Psoas muscle (tissue), 8 donors: Measurements from ENCODE around the gene SLC9A6. TPM values are rescaled to one million over a fixed set of nuclear protein-coding genes. Genes with fewer than 3 reads are reported as not detected.

Experiments
- ATAC-seq, 4 donors: fragments of 200-7000 bp; cut with Tn5 transposase; one replicate each; pipeline ENCODE4 v1.9.1; 2020; ENCODE audit warnings: moderate library complexity in 3 of 4, mild to moderate bottlenecking in 2 of 4
- DNase-seq, 2 donors: peaks; one replicate each; pipeline ENCODE4 v3.0.0-alpha.2; 2020
- H3K27ac ChIP-seq: fragments of 200-600 bp; one replicate; pipeline ENCODE4 v1.8.0; 2022
- H3K27me3 ChIP-seq, 3 donors: fragments of 200-600 bp in 1 of 3; one replicate each; pipeline versions ENCODE4 v1.6.1 to v1.8.0; 2013 to 2022; ENCODE audit warnings: low read length in 2 of 3, mild to moderate bottlenecking in 2 of 3, moderate library complexity in 1 of 3; ENCODE audit not compliant: insufficient read depth in 3 of 3
- H3K36me3 ChIP-seq, 2 donors: fragments of 200-600 bp in 1 of 2; one replicate each; pipeline versions ENCODE4 v1.6.1 to v1.8.0; 2013 to 2022; ENCODE audit warnings: low read depth in 1 of 2, mild to moderate bottlenecking in 1 of 2, moderate library complexity in 1 of 2; ENCODE audit not compliant: insufficient read depth in 1 of 2
- H3K4me1 ChIP-seq: fragments of 200-600 bp; one replicate; pipeline ENCODE4 v1.8.0; 2022
- H3K4me3 ChIP-seq: fragments of 200-600 bp; one replicate; pipeline ENCODE4 v1.8.0; 2022; ENCODE audit warnings: mild to moderate bottlenecking
- H3K9me3 ChIP-seq: fragments of 200-600 bp; one replicate; pipeline ENCODE4 v1.8.0; 2022
- CTCF ChIP-seq: fragments of 200-600 bp; IDR thresholded peaks from one replicate; pipeline ENCODE4 v1.8.0; 2022; ENCODE audit warnings: antibody characterized with exemption
- WGBS, 3 donors: extraction: QIAGEN DNeasy Blood & Tissue Kit; methylation state at CpG; one replicate each; pipeline versions ENCODE4 v1.1.6 to v1.1.7; 2013; 5-methylcytosine and 5-hydroxymethylcytosine counted together
- intact Hi-C, 2 donors: fragments of 100-400 bp; cut with DNase I; formaldehyde crosslinking; loops; one replicate each; pipeline versions ENCODE4 v1.11.0 to v1.14.2; 2022
- long read RNA-seq, 2 donors: library from polyadenylated mRNA; unstranded; transcript quantifications; one replicate each; pipeline ENCODE4 v2.0.0, GENCODE V29; 2021
- polyA plus RNA-seq, 3 donors: library from polyadenylated mRNA; stranded (reverse); fragments of 200-250 nt; gene quantifications; one replicate each; pipeline ENCODE4 v1.2.3, GENCODE V29; 2013
- total RNA-seq, 4 donors: library from RNA; stranded (reverse); fragmentation: NEBNext Ultra II Directional in 2 of 4; extraction: Animal tissue kit (Norgen Biotek cat#: 25700) in 2 of 4; gene quantifications; one replicate each; pipeline versions ENCODE4 v1.2.1 to v1.2.4, GENCODE V29; 2021 to 2023
- donor health status: healthy with polysubstance abuse.
- donor health status: DM: no; HTN: no; CAD: no; lungs with moderate emphysema.
- donor health status: Bipolar disorder and iron deficiency.
- donor health status: healthy.
- donor health status: DM: yes; HTN: yes; CAD: no.
- donor health status: DM: no; HTN: no; CAD: no.
- donor health status: DM: no; HTN: no; CAD: no.
- donor health status: DM: yes; HTN: yes; CAD: no.

Gene SLC9A6
- total RNA-seq, result 10 to 100 TPM in 1 of 4 donors, 1 to 10 TPM in 3; 8.8 to 11.8 (median 9.1) TPM
- 10 to 100 TPM in 1 of 3 donors, 1 to 10 TPM in 2; 7.9 to 16.9 (median 8.0) TPM for polyA plus RNA-seq
- long read RNA-seq, donor 1, full-length matches to known transcripts, result 8 of 12 reads
- long read RNA-seq, donor 1, partial matches to known transcripts, result 0 of 12 reads
- long read RNA-seq, donor 1, other reads (novel, unspliced or antisense), result 4 of 12 reads
- long read RNA-seq, donor 2, full-length matches to known transcripts, result 16 of 23 reads
- long read RNA-seq, donor 2, partial matches to known transcripts, result 1 of 23 reads
- long read RNA-seq, donor 2, other reads (novel, unspliced or antisense), result 6 of 23 reads

- ATAC-seq (peak; percentile 95 to 98 (median 97)), DNase-seq (peak; percentile 73 to 82)
- H3K4me3 ChIP-seq, result peak within 1 kb of the TSS; percentile 79
- no peaks in the 10 kb centered on the region for H3K27me3 ChIP-seq
- H3K36me3 ChIP-seq, result no peaks in the 10 kb centered on the region
- 0 to 23% (median 1%) methylated on average over 16 to 58 of the region's 68 CpGs for WGBS, 3 donors
- intact Hi-C loops, result loop anchor here in 1 of 2 donors (10.0 kb wide), 1 partner anchor 939 kb away; no protein-coding TSS in a partner anchor
- peak within 1 kb of the TSS; percentile 84 for H3K27ac ChIP-seq
- H3K9me3 ChIP-seq, result no peaks in the 10 kb centered on the region
- H3K4me1 ChIP-seq, result peaks cover 5% of the 10 kb centered on the region
- no peak for TF ChIP-seq CTCF
Observed at GRCh38 chrX:135985157-135985972, at the start of gene SLC9A6. TSS of gene SLC9A6 (plus strand) at chrX:135985435. CDS start at chrX:135985659, 224 bp downstream.

GRCh38 chrX:135944486-135944885 is 40.7 kb upstream of the SLC9A6 start:
- H3K9me3 ChIP-seq, result no peaks in the 10 kb centered on the region
- intact Hi-C loops, result no loop called here
- DNase-seq (no peak), ATAC-seq (no peak)
- no peaks in the 10 kb centered on the region for H3K27me3 ChIP-seq
- H3K4me3 ChIP-seq, result no peak overlapping the region
- 69 to 100% (median 92%) methylated on average over 2 of the region's 2 CpGs for WGBS, 3 donors
- no peak for TF ChIP-seq CTCF
- H3K4me1 ChIP-seq, result no peaks in the 10 kb centered on the region
- no peak overlapping the region for H3K27ac ChIP-seq
- H3K36me3 ChIP-seq, result no peaks in the 10 kb centered on the region

GRCh38 chrX:135951291-135951690 is 33.9 kb upstream of the SLC9A6 start:
- H3K4me3 ChIP-seq, result no peak overlapping the region
- WGBS, 3 donors, result 78 to 96% (median 91%) methylated on average over 4 of the region's 4 CpGs
- no peaks in the 10 kb centered on the region for H3K4me1 ChIP-seq

GRCh38 chrX:135973025-135973547 is 12.1 kb upstream of the SLC9A6 start:
- peak; percentile 29 to 59 (median 48) for ATAC-seq
- Histone ChIP-seq H3K4me1 (peaks cover 5% of the 10 kb centered on the region), H3K36me3 (no peaks in the 10 kb centered on the region), H3K27ac (peak overlapping the region; percentile 89), H3K9me3 (no peaks in the 10 kb centered on the region), H3K27me3 (no peaks in the 10 kb centered on the region), H3K4me3 (peak overlapping the region; percentile 82)
- intact Hi-C loops, result no loop called here
- DNase-seq, result no peak
- 2 to 28% (median 3%) methylated on average over 10 of the region's 10 CpGs for WGBS, 3 donors
- TF ChIP-seq CTCF, result no peak

More at GRCh38 chrX:135951291-135951690, 33.9 kb upstream of the SLC9A6 start:
- Histone ChIP-seq H3K27ac (no peak overlapping the region), H3K36me3 (no peaks in the 10 kb centered on the region), H3K9me3 (no peaks in the 10 kb centered on the region), H3K27me3 (no peaks in the 10 kb centered on the region)
- TF ChIP-seq CTCF, result no peak
- ATAC-seq, result no peak
- intact Hi-C loops, result no loop called here
- no peak for DNase-seq
